Natural killer cell (primary cell): ENCODE results near the gene DDX31. TPM values are rescaled to one million over a fixed set of nuclear protein-coding genes. Genes with fewer than 3 reads are reported as not detected.

Source experiments
- ATAC-seq, 3 donors: fragments of 150-1000 bp in 2 of 3; fragments of 200-7000 bp in 1 of 3; cut with Tn5 transposase; 1 replicate in 1 of 3; 2 replicates in 2 of 3; pipeline ENCODE4 v1.10.0; 2021; ENCODE audit warnings: mild to moderate bottlenecking in 2 of 3, moderate library complexity in 2 of 3
- DNase-seq, 2 donors: peaks; one replicate each; pipeline versions ENCODE4 v3.0.0 to v3.0.0-alpha.2; 2013 to 2021; ENCODE audit warnings: mixed read lengths in 1 of 2
- H3K27ac ChIP-seq: one replicate; pipeline ENCODE4 v1.5.1; 2013; ENCODE audit warnings: mild to moderate bottlenecking, low read length
- H3K27me3 ChIP-seq: one replicate; pipeline ENCODE4 v1.6.1; 2013; ENCODE audit warnings: low read length; ENCODE audit not compliant: control insufficient read depth, insufficient read depth
- H3K36me3 ChIP-seq: one replicate; pipeline ENCODE4 v1.6.1; 2013; ENCODE audit warnings: low read length; ENCODE audit not compliant: control insufficient read depth, insufficient read depth
- H3K4me1 ChIP-seq: one replicate; pipeline ENCODE4 v1.6.1; 2013; ENCODE audit warnings: low read length; ENCODE audit not compliant: control insufficient read depth, insufficient read depth
- H3K4me3 ChIP-seq: one replicate; pipeline ENCODE4 v1.5.1; 2013; ENCODE audit warnings: low read length
- H3K9me3 ChIP-seq: one replicate; pipeline ENCODE4 v1.6.1; 2013; ENCODE audit warnings: low read length; ENCODE audit not compliant: control insufficient read depth, insufficient read depth
- H3K27ac Mint-ChIP-seq, 2 donors: one replicate each; pipeline ENCODE4 v1.8.0; 2022; ENCODE audit warnings: mild to moderate bottlenecking in 2 of 2, mixed read lengths in 2 of 2, moderate library complexity in 1 of 2
- H3K27me3 Mint-ChIP-seq, 2 donors: one replicate each; pipeline ENCODE4 v1.8.0; 2022; ENCODE audit warnings: low read depth in 2 of 2, mixed read lengths in 2 of 2
- H3K36me3 Mint-ChIP-seq: one replicate; pipeline ENCODE4 v1.8.0; 2022; ENCODE audit warnings: mixed read lengths
- H3K4me1 Mint-ChIP-seq, 2 donors: one replicate each; pipeline ENCODE4 v1.8.0; 2022; ENCODE audit warnings: mixed read lengths in 2 of 2
- H3K4me3 Mint-ChIP-seq: one replicate; pipeline ENCODE4 v1.8.0; 2022; ENCODE audit warnings: mild to moderate bottlenecking, moderate library complexity, mixed read lengths
- H3K9me3 Mint-ChIP-seq, 2 donors: one replicate each; pipeline ENCODE4 v1.8.0; 2022; ENCODE audit warnings: mixed read lengths in 2 of 2
- CTCF ChIP-seq: fragments of 200-600 bp; IDR thresholded peaks from one replicate; pipeline ENCODE4 v1.8.0; 2022; ENCODE audit warnings: antibody characterized with exemption
- WGBS: methylation state at CpG from one replicate; pipeline ENCODE4 v1.1.7; 2013; ENCODE audit warnings: missing lambda C conversion rate; ENCODE audit not compliant: insufficient coverage; 5-methylcytosine and 5-hydroxymethylcytosine counted together
- intact Hi-C: fragments of 100-400 bp; cut with micrococcal nuclease; formaldehyde crosslinking; loops from one replicate; pipeline ENCODE4 v1.14.2; 2022
- total RNA-seq, 4 donors: library from RNA; stranded (reverse); fragments of 120-200 nt in 1 of 4; gene quantifications; one replicate each; pipeline versions ENCODE4 v1.2.3 to v1.2.4, GENCODE V29; 2013 to 2022

The DDX31 gene
- total RNA-seq, 3 donors from 2014 or later (not counting 1 experiment from before 2014, with no cell fraction given): 6.5 to 12.2 (median 11.5) TPM

- no peaks in the 10 kb centered on the region for H3K9me3 ChIP-seq
- H3K4me3 Mint-ChIP-seq: peak overlapping the region; percentile 60
- 49% methylated on average over 6 of the region's 6 CpGs for WGBS
- H3K36me3 ChIP-seq: peaks cover 6% of the 10 kb centered on the region
- peaks cover 41 to 44% of the 10 kb centered on the region in 2 donors for H3K4me1 Mint-ChIP-seq
- peak overlapping the region; percentile 25 to 91 for H3K27ac Mint-ChIP-seq
- H3K27me3 Mint-ChIP-seq: no peaks in the 10 kb centered on the region
- H3K4me3 ChIP-seq: no peak overlapping the region
- H3K27me3 ChIP-seq: no peaks in the 10 kb centered on the region
- no peaks in the 10 kb centered on the region for H3K36me3 Mint-ChIP-seq
- H3K27ac ChIP-seq: no peak overlapping the region
- intact Hi-C loops: loop anchor here (5.0 to 10.0 kb wide), 3 partner anchors 129 to 259 kb away; partner anchors contain the start of gene CFAP77
- no peaks in the 10 kb centered on the region for H3K9me3 Mint-ChIP-seq
- TF ChIP-seq CTCF: no peak
- H3K4me1 ChIP-seq: peaks cover 15% of the 10 kb centered on the region
- ATAC-seq (no peak), DNase-seq (peak in 1 of 2 donors; percentile 40)
Observed at GRCh38 chr9:132673355-132673754, 3.6 kb upstream of the DDX31 start.

- no peak overlapping the region for H3K4me3 ChIP-seq
- no peak overlapping the region for H3K4me3 Mint-ChIP-seq
- 36% methylated on average over 5 of the region's 5 CpGs for WGBS
- H3K9me3 Mint-ChIP-seq: no peaks in the 10 kb centered on the region
- H3K4me1 ChIP-seq: peaks cover 15% of the 10 kb centered on the region
- no peaks in the 10 kb centered on the region for H3K27me3 Mint-ChIP-seq
- no peaks in the 10 kb centered on the region for H3K36me3 ChIP-seq
- intact Hi-C loops: loop anchor here (5.0 to 10.0 kb wide), 3 partner anchors 130 to 258 kb away; partner anchors contain the start of gene CFAP77
- H3K4me1 Mint-ChIP-seq: peaks cover 46 to 48% of the 10 kb centered on the region in 2 donors
- no peak overlapping the region for H3K27ac ChIP-seq
- no peaks in the 10 kb centered on the region for H3K27me3 ChIP-seq
- ATAC-seq (no peak), DNase-seq (no peak)
- no peaks in the 10 kb centered on the region for H3K36me3 Mint-ChIP-seq
- peak overlapping the region; percentile 91 for H3K27ac Mint-ChIP-seq
- TF ChIP-seq CTCF: no peak
- H3K9me3 ChIP-seq: no peaks in the 10 kb centered on the region
Observed at GRCh38 chr9:132672413-132672690, 2.6 kb upstream of the DDX31 start.

- ATAC-seq (no peak), DNase-seq (no peak)
- Histone ChIP-seq H3K4me1 (peaks cover 15% of the 10 kb centered on the region), H3K27ac (peak overlapping the region; percentile 88), H3K27me3 (no peaks in the 10 kb centered on the region), H3K36me3 (no peaks in the 10 kb centered on the region), H3K4me3 (no peak overlapping the region), H3K9me3 (no peaks in the 10 kb centered on the region)
- no peak for TF ChIP-seq CTCF
- Mint-ChIP-seq H3K4me3 (peak overlapping the region; percentile 92), H3K36me3 (no peaks in the 10 kb centered on the region), H3K4me1 (peaks cover 42 to 46% of the 10 kb centered on the region in 2 donors), H3K27me3 (no peaks in the 10 kb centered on the region), H3K27ac (peak overlapping the region; percentile 91), H3K9me3 (no peaks in the 10 kb centered on the region)
- intact Hi-C loops: loop anchor here (5.0 to 10.0 kb wide), 3 partner anchors 130 to 257 kb away; partner anchors contain the start of gene CFAP77
- 98% methylated on average over 4 of the region's 6 CpGs for WGBS
Observed at GRCh38 chr9:132671620-132672412, 2.0 kb upstream of the DDX31 start.
